Activated CD4-positive, alpha-beta T cell treated with anti-CD3 and anti-CD28 coated beads, Interleukin-2, amount 50 U/mL, for 1 hour (primary cell): ENCODE measurements around the gene KCTD1.

ENCODE experiments used
- DNase-seq: peaks from one replicate; pipeline ENCODE4 v3.0.0-alpha.2; 2020

Gene KCTD1

GRCh38 chr18:26521617-26522016 is 26.7 kb downstream of the KCTD1 start:
- DNase-seq, result no peak

GRCh38 chr18:26520974-26521373 is 27.4 kb downstream of the KCTD1 start:
- no peak for DNase-seq

- DNase-seq, result no peak
Measured at GRCh38 chr18:26519114-26519513, 29.2 kb downstream of the KCTD1 start.

- DNase-seq, result no peak
Measured at GRCh38 chr18:26516964-26517363, 31.4 kb downstream of the KCTD1 start.

- no peak for DNase-seq
Measured at GRCh38 chr18:26515643-26516487, 32.5 kb downstream of the KCTD1 start.

- DNase-seq, result no peak
Measured at GRCh38 chr18:26511339-26512071, 36.8 kb downstream of the KCTD1 start.

- no peak for DNase-seq
Measured at GRCh38 chr18:26510337-26510736, 38.0 kb downstream of the KCTD1 start.

- DNase-seq, result no peak
Measured at GRCh38 chr18:26506012-26506411, 42.3 kb downstream of the KCTD1 start.

- no peak for DNase-seq
Measured at GRCh38 chr18:26504831-26505230, 43.5 kb downstream of the KCTD1 start.

- no peak for DNase-seq
Measured at GRCh38 chr18:26503382-26503781, 45.0 kb downstream of the KCTD1 start.

- no peak for DNase-seq
Measured at GRCh38 chr18:26502823-26503222, 45.5 kb downstream of the KCTD1 start.

GRCh38 chr18:26497866-26498265 is 50.5 kb downstream of the KCTD1 start:
- DNase-seq, result no peak

GRCh38 chr18:26496528-26496927 is 51.8 kb downstream of the KCTD1 start:
- no peak for DNase-seq

GRCh38 chr18:26495287-26495686 is 53.1 kb downstream of the KCTD1 start:
- no peak for DNase-seq

GRCh38 chr18:26493021-26493420 is 55.3 kb downstream of the KCTD1 start:
- no peak for DNase-seq

GRCh38 chr18:26491194-26491816 is 57.0 kb downstream of the KCTD1 start:
- DNase-seq, result no peak

GRCh38 chr18:26489881-26490280 is 58.5 kb downstream of the KCTD1 start:
- no peak for DNase-seq

GRCh38 chr18:26489191-26489590 is 59.2 kb downstream of the KCTD1 start:
- no peak for DNase-seq

GRCh38 chr18:26488417-26489009 is 59.8 kb downstream of the KCTD1 start:
- DNase-seq, result no peak

GRCh38 chr18:26487437-26487836 is 60.9 kb downstream of the KCTD1 start:
- no peak for DNase-seq

GRCh38 chr18:26483633-26484032 is 64.7 kb downstream of the KCTD1 start:
- DNase-seq, result no peak

- no peak for DNase-seq
Measured at GRCh38 chr18:26482569-26482968, 65.8 kb downstream of the KCTD1 start.
